T47D (cell line): Measurements from ENCODE around the gene SEBOX.

Experiments
- DNase-seq, 2 experiments: peaks; one replicate each; pipeline versions ENCODE4 v3.0.0 to v3.0.0-alpha.2; 2011 to 2012; ENCODE audit warnings: low read depth in 1 of 2, low spot score in 1 of 2
- JUND ChIP-seq: IDR thresholded peaks from 2 replicates; pipeline ENCODE4 v1.6.1; 2012; ENCODE audit warnings: low read depth
- in situ Hi-C: cut with HindIII; loops from 2 replicates; pipeline ENCODE4 v1.10.0; 2016; ENCODE audit warnings: low sequenced_read_pairs, low pct_unique_long_range_greater_than_20kb

Gene SEBOX

DNA sequence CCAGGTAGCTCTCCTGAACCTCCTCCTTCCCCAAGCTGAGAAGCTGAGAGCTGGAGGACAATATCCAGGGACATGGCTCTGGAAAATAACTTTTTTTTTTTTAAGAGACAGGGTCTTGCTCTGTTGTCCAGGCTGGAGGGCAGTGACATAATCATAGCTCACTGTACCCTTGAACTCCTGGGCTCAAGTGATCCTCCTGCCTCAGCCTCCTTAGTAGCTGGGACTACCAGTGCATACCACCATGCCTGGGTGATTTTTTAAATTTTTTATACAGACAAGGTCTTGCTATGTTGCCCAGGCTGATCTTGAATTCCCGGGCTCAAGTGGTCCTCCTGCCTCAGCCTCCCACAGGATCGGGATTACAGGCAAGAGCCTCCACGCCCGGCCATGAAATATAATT is 34.8 kb upstream of the SEBOX start:
- in situ Hi-C loops = no loop called here
- TF ChIP-seq JUND = no peak
- no peak for DNase-seq

GRCh38 chr17:28398280-28398981 is 33.4 kb upstream of the SEBOX start:
- in situ Hi-C loops = no loop called here
- no peak for DNase-seq
- no peak for TF ChIP-seq JUND

GRCh38 chr17:28397687-28398279 is 32.8 kb upstream of the SEBOX start:
- TF ChIP-seq JUND = no peak
- no peak for DNase-seq
- in situ Hi-C loops = no loop called here

DNA sequence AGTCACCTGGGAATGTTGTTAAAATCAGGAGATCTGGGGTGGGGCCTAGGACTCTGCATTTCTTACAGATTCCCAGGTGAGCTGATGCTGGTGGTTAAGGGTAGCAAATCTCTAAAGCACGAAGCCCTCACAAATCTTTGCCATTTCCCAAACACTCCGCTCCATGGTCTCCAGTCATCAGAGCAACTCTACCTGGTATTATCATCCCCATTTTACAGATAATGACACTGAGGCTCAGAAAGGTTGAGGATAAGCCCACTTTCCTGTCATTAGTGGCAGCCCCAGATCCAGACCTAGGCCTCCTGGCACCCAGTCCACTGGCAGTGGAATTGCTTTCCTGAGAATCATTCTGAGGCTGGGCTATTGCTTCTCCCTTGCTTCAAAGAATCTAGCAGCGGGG is 32.3 kb upstream of the SEBOX start:
- in situ Hi-C loops = no loop called here
- no peak for DNase-seq
- TF ChIP-seq JUND = no peak

DNA sequence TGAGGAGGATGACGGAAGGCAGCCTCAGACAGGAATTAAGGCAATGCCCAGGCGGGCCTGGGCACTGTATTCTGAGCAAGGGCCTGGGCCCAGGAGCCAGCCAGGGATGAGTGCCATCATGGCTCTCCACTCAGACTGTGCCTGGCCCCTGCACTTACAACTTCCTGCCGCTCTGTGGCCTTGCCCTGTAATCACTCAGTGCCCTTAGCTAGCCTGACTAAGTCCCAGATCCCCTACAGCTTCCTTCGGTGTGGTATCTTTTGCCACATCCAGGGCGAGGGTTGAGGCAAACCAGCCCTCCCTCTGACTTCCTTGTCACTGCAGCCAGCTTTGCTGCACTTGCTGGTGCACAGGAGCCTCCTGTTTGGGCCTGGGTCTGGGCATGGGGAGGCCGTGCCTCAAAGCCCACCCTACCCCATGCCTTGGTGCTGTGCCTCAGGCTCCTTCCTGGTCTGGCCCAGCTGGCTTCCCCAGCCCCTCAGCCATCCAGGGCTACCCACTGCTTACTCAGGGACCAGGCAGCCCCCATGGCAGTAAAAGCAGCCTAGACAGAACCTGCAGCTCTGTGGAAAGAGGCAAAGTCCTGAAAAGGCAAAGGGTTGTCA is 31.7 kb upstream of the SEBOX start:
- TF ChIP-seq JUND = no peak
- in situ Hi-C loops = no loop called here
- DNase-seq = no peak

- in situ Hi-C loops = no loop called here
- no peak for TF ChIP-seq JUND
- DNase-seq = no peak
Measured at GRCh38 chr17:28395968-28396367, 31.0 kb upstream of the SEBOX start.

DNA sequence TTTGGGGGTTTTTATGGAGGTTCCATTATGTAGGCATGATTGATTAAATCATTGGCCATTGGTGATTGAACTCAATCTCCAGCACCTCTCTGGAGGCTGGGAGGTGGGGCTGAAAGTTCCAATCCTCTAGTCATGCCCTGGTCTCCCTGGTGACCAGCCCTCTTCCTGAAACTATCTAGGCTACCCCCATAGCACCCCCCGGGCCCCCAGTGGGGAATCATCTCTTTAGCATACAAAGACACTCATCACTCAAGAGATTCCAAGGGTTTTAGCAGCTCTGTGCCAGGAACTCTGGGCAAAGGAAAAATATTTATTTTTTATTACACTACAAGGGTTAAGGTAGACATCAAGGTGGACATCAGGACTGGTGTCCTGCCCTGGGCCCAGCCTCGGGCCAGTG is 30.4 kb upstream of the SEBOX start:
- no peak for TF ChIP-seq JUND
- in situ Hi-C loops = no loop called here
- DNase-seq = no peak

GRCh38 chr17:28394337-28395116 is 29.5 kb upstream of the SEBOX start:
- no peak for DNase-seq
- in situ Hi-C loops = no loop called here
- no peak for TF ChIP-seq JUND

- no peak for TF ChIP-seq JUND
- in situ Hi-C loops = no loop called here
- DNase-seq = no peak
Measured at GRCh38 chr17:28392491-28392890, 27.5 kb upstream of the SEBOX start.

DNA sequence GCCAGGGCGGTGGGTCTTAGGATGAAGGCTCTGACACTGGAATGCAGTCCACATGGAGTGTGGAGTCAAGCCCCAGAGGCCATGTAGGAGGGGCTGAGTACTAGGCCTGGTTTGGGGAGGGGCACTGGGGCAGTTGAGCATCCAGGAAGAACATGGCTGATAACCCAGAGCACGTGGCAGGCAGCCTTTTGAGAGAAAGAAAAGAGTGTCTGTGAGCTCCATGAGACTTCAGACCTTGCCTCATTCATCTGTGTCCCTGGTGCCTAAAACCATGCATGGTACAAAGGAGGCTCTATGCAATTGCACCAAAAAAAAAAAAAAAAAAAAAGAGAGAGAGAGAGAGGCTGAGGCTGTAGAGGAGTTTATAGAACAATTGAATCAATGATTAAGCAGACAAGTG is 26.4 kb upstream of the SEBOX start:
- in situ Hi-C loops = no loop called here
- TF ChIP-seq JUND = no peak

GRCh38 chr17:28390984-28391383 is 26.0 kb upstream of the SEBOX start:
- in situ Hi-C loops = no loop called here
- TF ChIP-seq JUND = no peak
- no peak for DNase-seq

More for the DNA sequence above, 26.4 kb upstream of the SEBOX start:
- DNase-seq = no peak

GRCh38 chr17:28390563-28390962 is 25.6 kb upstream of the SEBOX start:
- no peak for TF ChIP-seq JUND
- DNase-seq = no peak
- in situ Hi-C loops = no loop called here

GRCh38 chr17:28390141-28390540 is 25.1 kb upstream of the SEBOX start:
- in situ Hi-C loops = no loop called here
- no peak for TF ChIP-seq JUND
- no peak for DNase-seq
